Measurements from ENCODE around the gene GRID2.

The GRID2 gene

GRCh38 chr4:93127489-93127888 is 823.7 kb downstream of the GRID2 start:
- no peak for DNase-seq

GRCh38 chr4:93132631-93133030 is 828.9 kb downstream of the GRID2 start:
- no peak for DNase-seq

GRCh38 chr4:93139118-93139517 is 835.4 kb downstream of the GRID2 start:
- no peak for DNase-seq

- no peak for DNase-seq
Measured at GRCh38 chr4:93143902-93144301, 840.1 kb downstream of the GRID2 start.

DNA sequence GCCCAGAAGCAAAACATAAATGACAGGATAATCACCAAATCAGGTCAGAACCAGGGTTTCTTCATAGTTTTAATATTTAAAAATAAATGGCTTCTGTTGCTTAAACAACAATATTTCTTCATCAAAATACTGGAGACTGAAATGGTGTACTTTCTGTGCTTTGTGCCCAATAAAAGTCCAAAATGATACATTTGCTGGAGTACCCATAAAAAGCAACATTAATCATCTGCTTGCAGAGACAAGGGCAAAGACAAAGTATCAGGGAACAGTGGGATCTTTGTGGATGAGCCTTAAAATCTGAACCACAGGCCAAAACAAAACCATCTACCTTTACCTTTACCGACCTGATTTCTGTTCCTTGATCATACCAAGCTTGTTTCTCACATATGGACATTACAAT is 840.9 kb downstream of the GRID2 start:
- DNase-seq, result no peak

DNA sequence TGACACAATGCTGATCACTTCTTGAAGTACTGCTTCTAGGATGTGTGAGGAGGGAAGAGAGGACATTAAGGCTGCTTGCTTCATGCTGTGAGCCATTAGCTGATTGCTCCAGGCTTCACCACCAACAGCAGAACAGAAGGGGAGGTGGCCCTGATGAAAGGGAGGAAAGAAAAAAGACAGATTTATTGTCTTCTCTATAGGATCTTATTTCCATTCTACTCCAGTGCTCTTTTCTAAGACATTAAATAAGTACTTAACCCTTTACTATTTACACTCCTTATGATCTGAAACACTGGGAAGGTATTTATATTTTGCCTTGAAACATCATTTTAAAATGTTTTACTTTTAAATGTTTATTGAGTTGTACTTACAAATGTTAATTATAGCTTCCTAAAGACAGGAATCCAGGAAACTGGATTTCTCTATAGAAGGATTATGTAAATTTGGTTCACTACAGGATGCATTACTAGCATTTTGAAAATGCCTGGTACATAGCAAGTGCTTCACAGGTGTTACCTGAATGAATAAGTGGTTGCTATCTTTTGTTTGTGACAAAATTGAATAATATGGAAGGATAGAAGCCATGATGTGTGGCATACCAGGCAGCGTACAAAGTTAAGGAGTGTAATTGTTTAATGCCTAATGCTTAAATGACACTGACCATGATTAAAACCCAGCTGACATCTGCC is 843.9 kb downstream of the GRID2 start:
- DNase-seq, result no peak

- no peak for DNase-seq
Measured at GRCh38 chr4:93152491-93152890, 848.7 kb downstream of the GRID2 start.

DNA sequence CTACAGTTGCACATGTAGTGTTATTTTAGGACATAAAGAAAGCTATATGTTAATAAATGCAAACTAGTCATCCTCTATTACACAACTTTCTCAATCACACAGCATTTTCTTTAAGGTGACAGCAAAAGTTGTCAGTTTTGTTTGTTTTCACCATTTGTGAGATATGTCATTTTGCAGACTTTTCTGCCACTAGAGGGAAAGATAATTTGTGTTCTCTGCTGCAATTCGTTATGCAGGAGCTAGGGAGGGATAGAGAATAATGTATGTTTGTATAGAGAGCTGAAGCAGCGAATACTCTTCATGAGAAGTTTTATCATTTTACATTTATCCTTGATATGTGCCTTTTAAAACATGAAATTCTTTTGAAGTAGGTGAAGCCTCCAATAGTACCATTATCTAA is 854.2 kb downstream of the GRID2 start:
- DNase-seq, result no peak

- no peak for DNase-seq
Measured at GRCh38 chr4:93168053-93168452, 864.3 kb downstream of the GRID2 start.

DNA sequence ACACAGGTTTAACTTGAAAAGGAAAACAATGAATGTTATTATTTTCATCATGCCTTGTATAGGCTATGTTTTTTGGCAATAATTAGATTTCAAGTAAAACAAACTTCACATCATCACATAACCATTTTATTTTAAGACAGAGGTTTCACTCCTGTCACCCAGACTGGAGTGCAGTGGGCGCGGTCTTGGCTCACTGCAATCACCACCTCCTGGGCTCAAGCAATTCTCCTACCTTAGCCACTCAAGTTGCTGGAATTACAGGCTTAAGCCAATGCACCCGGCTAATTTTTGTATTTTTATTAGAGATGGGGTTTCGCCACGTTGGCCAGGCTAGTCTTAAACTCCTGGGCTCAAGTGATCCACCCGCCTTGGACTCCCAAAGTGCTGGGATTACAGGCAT is 866.2 kb downstream of the GRID2 start:
- DNase-seq, result no peak

DNA sequence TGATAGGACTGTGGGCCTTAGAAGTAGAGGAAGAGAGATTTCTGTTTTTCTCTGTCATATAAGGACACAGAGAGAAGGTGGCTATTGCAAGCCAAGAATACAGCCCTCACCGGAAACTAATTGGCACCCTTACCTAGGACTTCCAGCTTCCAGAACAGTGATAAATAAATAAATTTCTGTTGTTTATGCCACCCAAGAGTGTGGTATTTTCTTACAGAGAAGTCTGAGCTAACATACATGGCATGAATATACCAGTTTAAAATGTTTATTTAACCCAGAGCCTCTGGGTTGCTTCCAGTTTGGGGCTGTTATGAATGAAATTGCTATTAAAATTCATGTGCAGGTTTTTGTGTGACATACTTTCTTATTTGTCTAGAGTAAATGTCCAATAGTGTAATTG is 870.8 kb downstream of the GRID2 start:
- no peak for DNase-seq

- no peak for DNase-seq
Measured at GRCh38 chr4:93178279-93178678, 874.5 kb downstream of the GRID2 start.

DNA sequence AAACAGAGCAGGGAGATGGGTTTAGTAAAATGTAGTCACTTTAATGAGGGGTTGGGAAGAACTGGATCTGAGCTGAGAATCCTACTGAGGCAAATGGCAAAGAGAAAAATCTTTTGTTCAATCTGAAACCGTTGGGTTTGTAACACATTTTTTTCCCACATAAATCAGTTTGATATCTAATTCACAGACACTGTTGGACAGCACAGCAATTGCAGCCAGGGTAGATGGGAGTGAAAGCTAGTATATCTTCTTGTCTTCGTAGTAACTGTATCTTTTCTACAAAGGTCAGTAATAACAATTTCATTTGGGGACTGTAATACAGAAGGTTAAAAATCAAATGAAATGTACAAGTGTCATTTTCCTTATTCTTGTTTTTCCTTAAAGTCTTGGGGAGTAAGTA is 875.3 kb downstream of the GRID2 start:
- DNase-seq, result no peak

DNA sequence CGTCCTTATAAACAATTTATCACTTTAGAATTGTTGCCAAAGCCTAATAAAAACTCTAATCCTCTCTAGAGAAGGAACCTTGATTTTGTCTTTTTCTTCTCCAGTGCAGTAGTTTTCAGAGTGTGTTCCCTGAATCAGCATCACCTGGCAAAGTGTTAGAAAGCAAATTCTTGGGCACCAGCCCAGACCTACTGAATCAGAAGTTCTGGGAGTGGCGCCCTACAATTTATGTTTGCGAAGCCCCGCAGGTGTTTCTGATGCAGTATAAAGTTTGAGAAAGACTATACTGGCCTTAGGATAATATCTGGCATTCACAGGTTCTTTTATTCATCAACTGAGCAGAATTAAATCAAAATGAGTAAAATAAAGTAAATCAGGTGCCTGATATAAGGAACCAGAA is 879.0 kb downstream of the GRID2 start:
- no peak for DNase-seq

DNA sequence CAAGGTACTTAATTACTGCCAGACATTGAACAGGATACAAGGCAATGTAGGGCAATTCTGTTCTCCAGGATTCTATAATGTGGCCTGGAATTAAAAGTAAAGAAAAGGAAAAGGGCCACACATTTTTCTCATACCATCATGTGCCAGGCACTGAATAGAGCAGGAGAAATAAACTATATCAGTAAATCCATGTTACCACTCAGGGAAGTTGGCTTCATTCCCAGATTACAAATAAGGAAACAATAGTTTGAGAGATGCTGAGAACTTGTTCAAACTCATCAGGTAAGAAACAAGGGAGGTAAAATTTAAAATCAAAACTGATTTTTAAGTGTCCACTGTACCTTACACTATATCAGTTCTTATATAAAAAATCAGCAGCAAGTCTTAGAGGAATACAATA is 879.8 kb downstream of the GRID2 start:
- DNase-seq, result peak; percentile 16

- DNase-seq, result peak; percentile 28
Measured at GRCh38 chr4:93184053-93184452, 880.3 kb downstream of the GRID2 start.

- DNase-seq, result no peak
Measured at GRCh38 chr4:93186846-93187245, 883.1 kb downstream of the GRID2 start.

DNA sequence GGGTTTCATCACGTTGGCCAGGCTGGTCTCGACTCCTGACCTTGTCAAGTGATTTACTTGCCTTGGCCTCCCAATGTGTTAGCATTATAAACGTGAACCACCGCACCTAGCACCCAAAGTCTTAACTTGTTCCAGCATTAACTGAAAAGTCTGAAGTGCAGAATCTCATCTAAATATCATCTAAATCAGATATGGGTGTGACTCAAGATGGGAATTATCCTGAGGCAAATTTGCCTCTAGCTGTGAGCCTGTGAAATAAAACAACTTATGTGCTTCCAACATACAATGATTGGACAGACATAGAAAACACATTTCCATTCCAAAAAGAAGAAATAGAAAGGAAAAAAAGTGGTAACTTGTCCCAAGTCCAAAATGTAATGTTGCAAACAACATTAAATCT is 883.7 kb downstream of the GRID2 start:
- no peak for DNase-seq

- DNase-seq, result no peak
Measured at GRCh38 chr4:93187892-93188291, 884.1 kb downstream of the GRID2 start.

GRCh38 chr4:93199492-93199891 is 895.7 kb downstream of the GRID2 start:
- peak; percentile 20 for DNase-seq

DNA sequence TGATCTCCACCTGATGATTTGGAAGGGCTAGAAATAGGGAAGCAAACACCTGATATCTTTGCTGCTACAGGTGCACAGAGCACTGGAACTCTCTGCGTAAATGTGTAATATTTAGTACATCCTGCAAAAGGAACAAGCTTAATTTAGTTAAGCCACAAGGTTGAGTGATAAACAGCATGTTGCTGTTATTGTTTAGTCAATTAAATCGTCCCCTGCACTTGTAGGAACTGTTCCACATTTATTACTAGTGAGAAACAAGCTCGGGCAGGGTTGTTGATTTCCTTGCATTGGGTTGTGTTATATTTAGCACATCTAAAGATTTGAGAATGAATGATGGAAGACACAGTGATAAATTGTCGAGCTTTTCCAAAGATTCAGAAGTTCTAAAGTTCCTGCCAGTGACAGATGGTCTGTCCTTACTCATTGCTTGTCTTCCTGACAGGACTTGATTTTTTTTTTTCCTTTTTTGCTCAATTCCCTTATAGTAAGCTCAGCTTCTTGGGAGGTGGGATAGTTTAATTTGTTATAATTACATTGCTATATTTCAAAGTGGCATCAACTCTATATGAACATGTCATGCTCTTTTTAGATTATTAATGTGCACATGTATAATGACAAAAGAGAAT is 897.8 kb downstream of the GRID2 start:
- no peak for DNase-seq

- no peak for DNase-seq
Measured at GRCh38 chr4:93203708-93204107, 899.9 kb downstream of the GRID2 start.

DNA sequence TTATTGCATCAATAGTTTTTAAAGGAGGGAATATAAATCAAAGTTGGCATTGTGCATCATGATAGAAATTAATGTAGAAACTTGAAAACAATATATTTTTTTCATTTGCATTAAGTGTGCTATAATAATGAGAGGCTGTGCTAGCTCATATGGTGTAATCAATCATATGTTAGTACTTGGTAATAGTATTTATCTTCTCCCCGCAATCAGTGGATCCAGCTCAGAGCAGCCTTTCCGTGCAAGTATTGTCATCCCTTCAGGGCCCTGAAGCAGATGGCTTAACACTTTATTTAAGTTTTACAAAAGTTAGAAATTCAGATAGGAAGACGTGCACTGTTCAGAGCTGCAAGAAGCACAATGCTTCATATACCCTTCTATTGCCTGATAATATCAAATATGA is 908.5 kb downstream of the GRID2 start:
- no peak for DNase-seq

DNA sequence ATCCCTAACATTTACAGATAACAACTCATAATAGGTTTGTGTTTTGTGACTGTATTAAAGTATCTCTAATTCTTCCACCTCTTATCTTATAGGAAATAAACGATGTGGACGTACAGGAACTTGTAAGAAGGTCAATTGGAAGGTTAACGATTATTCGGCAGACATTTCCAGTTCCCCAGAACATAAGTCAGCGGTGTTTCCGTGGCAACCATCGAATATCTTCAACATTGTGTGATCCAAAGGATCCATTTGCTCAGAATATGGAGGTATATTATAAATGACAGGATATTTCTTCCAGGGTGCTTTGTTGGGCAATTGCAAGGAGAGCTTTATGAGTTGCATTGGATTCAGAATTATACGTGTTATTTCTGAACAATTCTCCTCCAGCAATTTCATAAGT is 912.9 kb downstream of the GRID2 start:
- no peak for DNase-seq

DNA sequence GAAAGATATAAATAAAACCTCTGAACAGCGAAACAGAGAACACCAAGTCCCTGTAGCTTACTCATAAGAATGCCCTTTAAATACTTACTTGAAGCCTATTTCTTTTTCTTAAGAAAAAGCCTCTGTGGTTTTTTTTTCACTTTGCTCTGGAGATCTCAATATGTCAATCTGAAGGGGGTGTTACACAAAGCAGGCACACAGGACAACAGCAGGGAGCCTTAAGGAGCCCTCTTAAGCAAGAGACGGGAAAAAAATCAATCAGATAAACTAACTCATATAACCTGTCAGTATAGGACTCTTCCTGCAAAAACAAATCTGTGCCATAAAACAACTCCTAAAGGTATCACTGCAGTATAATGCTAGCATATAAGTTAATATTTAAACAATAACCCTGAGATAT is 913.7 kb downstream of the GRID2 start:
- no peak for DNase-seq
